GM06990 (cell line): Measurements from ENCODE around the gene CAMK4.
A peak's percentile ranks its signal among the peaks of the same experiment; 100 is the strongest.
"Not testable (repeated sequence)": the region's sequence is repeated elsewhere in the genome, so short reads cannot be mapped to it uniquely, and the experiment has no call there.

Source experiments
- DNase-seq: peaks from one replicate; pipeline ENCODE4 v3.0.0-alpha.2; 2011; ENCODE audit not compliant: insufficient read length; ENCODE audit errors: extremely low read depth
- H3K27me3 ChIP-seq: replicated peaks from 2 replicates; pipeline ENCODE4 v1.6.0; 2011; ENCODE audit warnings: low read length; ENCODE audit not compliant: control insufficient read depth, insufficient read depth
- H3K36me3 ChIP-seq: 2 replicates; pipeline ENCODE4 v1.5.1; 2011; ENCODE audit warnings: low read length; ENCODE audit not compliant: control insufficient read depth, insufficient read depth
- H3K4me3 ChIP-seq: replicated peaks from 2 replicates; pipeline ENCODE4 v1.5.1; 2011; ENCODE audit warnings: low read depth, mild to moderate bottlenecking, control low read depth, low read length
- TF ChIP-seq, protein P1 (sequence below): IDR thresholded peaks from 2 replicates; pipeline ENCODE4 v1.5.1; 2011; ENCODE audit warnings: low read length, control low read depth, mild to moderate bottlenecking, inconsistent platforms; ENCODE audit not compliant: insufficient read depth, poor library complexity, severe bottlenecking

Gene CAMK4

DNA sequence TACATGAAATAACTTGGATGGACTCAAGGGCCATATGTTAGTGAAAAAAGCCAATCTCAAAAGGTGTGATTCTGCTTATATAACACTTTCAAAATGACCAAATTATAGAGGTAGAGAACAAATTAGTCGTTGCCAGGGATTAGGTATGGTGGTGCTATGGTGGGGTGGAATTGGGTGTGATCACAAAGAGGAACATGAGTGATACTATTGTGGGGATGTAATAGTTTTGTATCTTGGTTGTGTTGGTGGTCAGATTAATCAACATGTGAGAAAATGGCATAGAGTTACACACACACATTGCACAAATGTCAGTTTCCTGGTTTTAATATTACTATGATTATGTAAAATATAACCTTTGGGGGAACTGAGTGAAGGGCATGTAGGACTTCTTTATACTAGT, 31.9 kb downstream of the CAMK4 start:
- Histone ChIP-seq H3K36me3 (no peaks in the 10 kb centered on the region), H3K27me3 (no peaks in the 10 kb centered on the region), H3K4me3 (no peak overlapping the region)
- DNase-seq = peak; percentile 32
- TF ChIP-seq, protein P1, sequence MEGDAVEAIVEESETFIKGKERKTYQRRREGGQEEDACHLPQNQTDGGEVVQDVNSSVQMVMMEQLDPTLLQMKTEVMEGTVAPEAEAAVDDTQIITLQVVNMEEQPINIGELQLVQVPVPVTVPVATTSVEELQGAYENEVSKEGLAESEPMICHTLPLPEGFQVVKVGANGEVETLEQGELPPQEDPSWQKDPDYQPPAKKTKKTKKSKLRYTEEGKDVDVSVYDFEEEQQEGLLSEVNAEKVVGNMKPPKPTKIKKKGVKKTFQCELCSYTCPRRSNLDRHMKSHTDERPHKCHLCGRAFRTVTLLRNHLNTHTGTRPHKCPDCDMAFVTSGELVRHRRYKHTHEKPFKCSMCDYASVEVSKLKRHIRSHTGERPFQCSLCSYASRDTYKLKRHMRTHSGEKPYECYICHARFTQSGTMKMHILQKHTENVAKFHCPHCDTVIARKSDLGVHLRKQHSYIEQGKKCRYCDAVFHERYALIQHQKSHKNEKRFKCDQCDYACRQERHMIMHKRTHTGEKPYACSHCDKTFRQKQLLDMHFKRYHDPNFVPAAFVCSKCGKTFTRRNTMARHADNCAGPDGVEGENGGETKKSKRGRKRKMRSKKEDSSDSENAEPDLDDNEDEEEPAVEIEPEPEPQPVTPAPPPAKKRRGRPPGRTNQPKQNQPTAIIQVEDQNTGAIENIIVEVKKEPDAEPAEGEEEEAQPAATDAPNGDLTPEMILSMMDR = no peak

DNA sequence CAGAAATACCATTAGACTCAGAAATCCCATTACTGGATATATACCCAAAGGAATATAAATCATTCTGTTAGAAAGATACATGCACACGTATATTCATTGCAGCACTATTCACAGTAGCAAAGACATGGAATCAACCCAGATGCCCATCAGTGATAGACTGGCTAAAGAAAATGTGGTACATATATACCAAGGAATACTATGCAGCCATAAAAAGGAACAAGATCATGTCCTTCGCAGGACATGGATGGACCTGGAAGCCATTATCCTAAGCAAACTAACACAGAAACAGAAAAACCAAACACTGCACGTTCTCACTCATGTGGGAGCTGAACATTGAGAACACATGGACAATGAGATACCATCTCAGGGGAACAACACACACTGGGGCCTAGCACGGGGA, 33.4 kb downstream of the CAMK4 start:
- H3K36me3 ChIP-seq, DNase-seq, H3K27me3 ChIP-seq, H3K4me3 ChIP-seq: not testable (repeated sequence)

DNA sequence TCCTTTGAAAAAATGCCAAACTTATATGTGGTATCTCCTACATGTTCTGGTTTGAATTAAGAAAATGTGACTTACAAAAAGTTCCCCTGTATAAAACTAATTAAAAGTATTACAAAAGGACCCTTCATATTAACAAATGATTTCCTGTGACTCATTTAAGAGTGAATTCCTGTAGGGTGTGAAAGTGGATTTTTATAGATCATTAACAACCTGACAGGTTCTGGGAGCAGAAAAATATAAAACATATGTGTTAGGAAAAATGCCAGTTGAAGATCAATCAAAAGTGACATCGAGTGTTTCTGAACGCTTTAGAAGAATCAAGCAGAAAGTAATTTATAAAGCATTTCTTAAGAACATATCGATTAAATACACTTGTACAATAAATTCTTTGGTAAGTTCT, 35.5 kb downstream of the CAMK4 start:
- H3K27me3 ChIP-seq = no peaks in the 10 kb centered on the region
- TF ChIP-seq, protein P1 = no peak
- no peaks in the 10 kb centered on the region for H3K36me3 ChIP-seq
- no peak overlapping the region for H3K4me3 ChIP-seq
- no peak for DNase-seq

DNA sequence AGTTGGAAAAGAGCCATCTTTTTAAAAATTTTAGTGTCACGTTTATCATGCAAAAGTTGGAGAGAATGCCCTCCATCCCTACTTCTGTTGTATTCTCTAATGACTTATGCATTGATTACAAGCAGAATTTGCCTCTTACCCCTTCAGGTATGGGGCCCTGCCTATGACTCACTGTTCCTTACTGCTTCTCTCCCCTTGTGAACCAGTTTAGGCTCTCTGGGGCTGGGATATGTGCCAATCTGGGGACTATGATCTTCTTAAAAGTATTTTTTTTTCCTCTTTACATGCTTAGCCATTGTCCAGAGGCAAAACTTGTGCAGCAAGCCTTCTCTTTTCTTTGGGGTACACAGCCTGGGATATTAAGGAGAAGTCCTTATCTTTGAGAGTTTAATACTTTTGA, 37.4 kb downstream of the CAMK4 start:
- DNase-seq = no peak
- Histone ChIP-seq H3K27me3 (no peaks in the 10 kb centered on the region), H3K36me3 (no peaks in the 10 kb centered on the region), H3K4me3 (no peak overlapping the region)
- TF ChIP-seq, protein P1 = no peak

DNA sequence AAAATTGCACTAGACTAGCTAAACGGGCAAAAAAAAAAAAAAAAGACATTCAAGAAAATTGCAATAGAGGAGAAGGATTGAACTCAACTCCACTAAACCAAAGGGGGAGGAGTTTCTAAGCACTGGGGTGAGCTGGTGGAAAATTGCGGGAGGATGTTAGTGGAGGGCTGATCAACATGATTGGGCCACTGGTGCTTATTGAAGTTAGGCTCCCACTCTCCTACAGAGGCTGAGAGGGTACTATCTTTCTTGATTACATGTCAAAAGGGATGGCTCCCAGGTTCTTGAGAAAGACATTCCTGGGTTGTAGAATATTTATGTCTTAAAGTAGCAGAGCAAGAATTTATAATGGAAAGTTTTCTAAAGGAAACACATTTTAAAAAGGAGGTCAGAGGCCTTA, 38.0 kb downstream of the CAMK4 start:
- Histone ChIP-seq H3K36me3 (no peaks in the 10 kb centered on the region), H3K4me3 (no peak overlapping the region), H3K27me3 (no peaks in the 10 kb centered on the region)
- no peak for DNase-seq
- TF ChIP-seq, protein P1 = no peak

DNA sequence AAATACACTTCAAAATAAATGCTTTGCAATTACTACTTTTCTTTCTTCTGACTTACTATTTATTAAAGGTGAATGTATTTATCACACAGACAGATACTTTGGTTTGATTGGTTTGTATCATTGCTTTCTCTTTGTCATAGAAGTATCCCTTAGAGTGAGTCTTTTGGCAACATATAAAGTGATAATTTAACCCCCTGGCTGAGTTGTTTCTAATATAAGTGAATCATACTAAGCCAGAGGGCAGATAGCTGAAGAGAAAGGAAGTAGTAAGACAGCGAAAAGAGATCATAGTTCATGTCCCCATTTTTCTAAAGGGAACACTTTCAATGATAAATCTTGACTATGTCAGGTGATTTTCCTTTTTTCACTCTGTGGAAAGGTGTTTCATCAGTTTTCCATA, 38.6 kb downstream of the CAMK4 start:
- no peaks in the 10 kb centered on the region for H3K27me3 ChIP-seq
- TF ChIP-seq, protein P1 = no peak
- no peak overlapping the region for H3K4me3 ChIP-seq
- no peaks in the 10 kb centered on the region for H3K36me3 ChIP-seq
- DNase-seq = no peak
